ENCODE data around the gene KLK15.

KLK15 gene

DNA sequence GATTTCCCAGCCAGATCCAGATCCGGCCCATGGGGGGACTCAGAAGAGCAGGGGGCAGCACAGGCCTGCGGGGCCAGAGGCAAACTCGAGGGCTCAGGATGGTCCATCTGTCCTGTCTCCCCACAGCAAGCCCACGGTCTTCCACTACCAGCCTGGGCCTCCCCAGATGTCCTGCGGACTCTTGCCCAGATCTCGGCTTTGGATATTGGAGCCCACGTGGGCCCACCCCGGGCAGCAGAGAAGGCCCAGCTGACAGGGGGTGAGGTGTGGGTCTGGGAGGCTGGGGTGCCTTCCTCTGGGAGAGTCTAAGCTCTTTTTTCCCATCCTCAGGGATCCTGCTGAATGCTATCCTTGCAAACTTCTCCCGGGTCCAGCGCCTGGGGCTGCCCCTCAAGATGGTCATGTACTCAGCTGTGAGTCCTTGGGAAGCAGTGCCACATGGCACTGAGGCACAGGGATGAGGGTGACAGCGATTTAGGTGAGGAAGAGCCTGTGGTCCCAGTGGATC lies 39.8 kb downstream of the KLK15 start:
- TF ChIP-seq CTCF (IDR thresholded peaks at IDR 0.05; ENCODE audit: low read depth, low read length, missing control alignments): no peak
- no peak for DNase-seq (ENCODE audit: extremely low read depth, low read depth)

GRCh38 chr19:50792272-50793250 lies 40.8 kb downstream of the KLK15 start:
- no peak for DNase-seq (ENCODE audit: extremely low read depth, low read depth)
- no peak for TF ChIP-seq CTCF (IDR thresholded peaks at IDR 0.05; ENCODE audit: low read depth, low read length, missing control alignments)
- no peak overlapping the region for H3K4me3 ChIP-seq (replicated peaks; ENCODE audit: low read depth, low read length)

More for the DNA sequence above, 39.8 kb downstream of the KLK15 start:
- no peak overlapping the region for H3K4me3 ChIP-seq (replicated peaks; ENCODE audit: low read depth, low read length)

DNA sequence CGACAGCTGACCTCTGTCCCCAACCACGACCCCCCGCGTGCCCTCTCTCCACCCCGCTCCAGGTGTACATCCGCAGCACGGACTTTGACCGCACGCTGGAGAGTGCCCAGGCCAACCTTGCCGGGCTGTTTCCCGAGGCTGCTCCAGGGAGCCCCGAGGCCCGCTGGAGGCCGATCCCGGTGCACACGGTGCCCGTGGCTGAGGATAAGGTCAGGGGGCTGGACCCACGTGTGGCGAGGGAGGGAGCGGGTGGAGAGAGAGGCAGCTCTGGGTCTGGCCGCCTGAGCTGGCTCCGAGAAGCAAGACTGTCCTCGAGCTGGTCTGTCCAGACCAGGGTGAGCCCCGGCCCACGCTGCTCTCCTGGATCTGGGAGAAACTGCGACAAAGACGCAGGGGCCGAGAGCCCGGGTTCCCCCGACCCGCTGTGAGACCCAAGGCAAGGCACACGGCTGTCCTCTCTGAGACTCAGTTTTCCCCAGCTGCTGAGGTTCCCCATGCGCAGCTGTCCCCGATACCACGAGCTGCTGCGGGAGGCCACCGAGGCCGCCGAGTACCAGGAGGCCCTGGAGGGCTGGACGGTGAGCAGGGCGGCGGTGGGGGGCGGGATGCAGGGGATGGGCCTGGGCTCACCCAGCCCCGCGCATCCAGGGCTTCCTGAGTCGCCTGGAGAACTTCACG lies 41.6 kb downstream of the KLK15 start:
- DNase-seq (ENCODE audit: extremely low read depth, low read depth): no peak
- TF ChIP-seq CTCF (IDR thresholded peaks at IDR 0.05; ENCODE audit: low read depth, low read length, missing control alignments): no peak
- no peak overlapping the region for H3K4me3 ChIP-seq (replicated peaks; ENCODE audit: low read depth, low read length)

GRCh38 chr19:50790922-50791467 lies 42.4 kb downstream of the KLK15 start:
- no peak for DNase-seq (ENCODE audit: extremely low read depth, low read depth)
- TF ChIP-seq CTCF (IDR thresholded peaks at IDR 0.05; ENCODE audit: low read depth, low read length, missing control alignments): no peak

DNA sequence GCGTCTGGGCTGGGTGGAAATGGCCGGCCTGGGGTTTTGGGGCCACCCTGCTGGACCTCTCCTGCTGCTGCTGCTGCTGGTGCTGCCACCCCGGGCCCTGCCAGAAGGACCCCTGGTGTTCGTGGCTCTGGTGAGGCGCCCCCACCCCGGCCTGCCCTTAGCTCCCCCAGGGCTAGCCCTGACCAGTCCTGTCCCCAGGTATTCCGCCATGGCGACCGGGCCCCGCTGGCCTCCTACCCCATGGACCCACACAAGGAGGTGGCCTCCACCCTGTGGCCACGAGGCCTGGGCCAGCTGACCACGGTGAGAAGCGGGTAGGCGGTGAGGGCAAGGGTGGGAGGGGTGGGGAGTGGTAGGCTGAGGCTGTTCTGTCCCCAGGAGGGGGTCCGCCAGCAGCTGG lies 43.0 kb downstream of the KLK15 start, which contains the start of gene ACP4:
ACP4 (plus strand) TSS at position 20 of the 400 bp plus-strand sequence; CDS start at position 20, 0 bp downstream.
- H3K4me3 ChIP-seq (replicated peaks; ENCODE audit: low read depth, low read length): no peak within 1 kb of the TSS
- no peak for DNase-seq (ENCODE audit: extremely low read depth, low read depth)
- no peak for TF ChIP-seq CTCF (IDR thresholded peaks at IDR 0.05; ENCODE audit: low read depth, low read length, missing control alignments)

More at GRCh38 chr19:50790922-50791467, 42.4 kb downstream of the KLK15 start:
- no peak overlapping the region for H3K4me3 ChIP-seq (replicated peaks; ENCODE audit: low read depth, low read length)

GRCh38 chr19:50785329-50785728 lies 48.0 kb downstream of the KLK15 start:
- DNase-seq (ENCODE audit: extremely low read depth, low read depth): no peak
- TF ChIP-seq CTCF (IDR thresholded peaks at IDR 0.05; ENCODE audit: low read depth, low read length, missing control alignments): no peak
- H3K4me3 ChIP-seq (replicated peaks; ENCODE audit: low read depth, low read length): no peak overlapping the region
